Osteocyte (in vitro differentiated cells): ENCODE measurements around the gene STXBP4. TPM values are rescaled to one million over a fixed set of nuclear protein-coding genes. Genes with fewer than 3 reads are reported as not detected.

Source experiments
- DNase-seq: peaks from one replicate; pipeline ENCODE4 v3.0.0; 2021; ENCODE audit warnings: mixed read lengths; ENCODE audit not compliant: unreplicated experiment; ENCODE audit errors: extremely low spot score
- H3K27ac Mint-ChIP-seq: one replicate; pipeline ENCODE4 v1.8.0; 2021; ENCODE audit warnings: mild to moderate bottlenecking, mixed read lengths; ENCODE audit not compliant: unreplicated experiment
- H3K27me3 Mint-ChIP-seq: one replicate; pipeline ENCODE4 v1.8.0; 2021; ENCODE audit warnings: mixed read lengths; ENCODE audit not compliant: unreplicated experiment
- H3K36me3 Mint-ChIP-seq: one replicate; pipeline ENCODE4 v1.8.0; 2021; ENCODE audit warnings: mixed read lengths; ENCODE audit not compliant: unreplicated experiment
- H3K4me1 Mint-ChIP-seq: one replicate; pipeline ENCODE4 v1.8.0; 2021; ENCODE audit warnings: mixed read lengths; ENCODE audit not compliant: unreplicated experiment
- H3K4me3 Mint-ChIP-seq: one replicate; pipeline ENCODE4 v1.8.0; 2021; ENCODE audit warnings: mild to moderate bottlenecking, moderate library complexity, mixed read lengths; ENCODE audit not compliant: unreplicated experiment
- H3K9me3 Mint-ChIP-seq: one replicate; pipeline ENCODE4 v1.8.0; 2021; ENCODE audit warnings: mixed read lengths; ENCODE audit not compliant: unreplicated experiment
- CTCF ChIP-seq: fragments of 200-600 bp; sonication (generic); IDR thresholded peaks from 2 replicates; pipeline ENCODE4 v1.5.0; 2021; ENCODE audit warnings: antibody characterized with exemption, mild to moderate bottlenecking, moderate library complexity
- total RNA-seq: library from RNA; stranded (reverse); gene quantifications from 2 replicates; pipeline ENCODE4 v1.2.1, GENCODE V29; 2021

The STXBP4 gene
- total RNA-seq, 1 donor from 2014 or later: 20.8 TPM

DNA sequence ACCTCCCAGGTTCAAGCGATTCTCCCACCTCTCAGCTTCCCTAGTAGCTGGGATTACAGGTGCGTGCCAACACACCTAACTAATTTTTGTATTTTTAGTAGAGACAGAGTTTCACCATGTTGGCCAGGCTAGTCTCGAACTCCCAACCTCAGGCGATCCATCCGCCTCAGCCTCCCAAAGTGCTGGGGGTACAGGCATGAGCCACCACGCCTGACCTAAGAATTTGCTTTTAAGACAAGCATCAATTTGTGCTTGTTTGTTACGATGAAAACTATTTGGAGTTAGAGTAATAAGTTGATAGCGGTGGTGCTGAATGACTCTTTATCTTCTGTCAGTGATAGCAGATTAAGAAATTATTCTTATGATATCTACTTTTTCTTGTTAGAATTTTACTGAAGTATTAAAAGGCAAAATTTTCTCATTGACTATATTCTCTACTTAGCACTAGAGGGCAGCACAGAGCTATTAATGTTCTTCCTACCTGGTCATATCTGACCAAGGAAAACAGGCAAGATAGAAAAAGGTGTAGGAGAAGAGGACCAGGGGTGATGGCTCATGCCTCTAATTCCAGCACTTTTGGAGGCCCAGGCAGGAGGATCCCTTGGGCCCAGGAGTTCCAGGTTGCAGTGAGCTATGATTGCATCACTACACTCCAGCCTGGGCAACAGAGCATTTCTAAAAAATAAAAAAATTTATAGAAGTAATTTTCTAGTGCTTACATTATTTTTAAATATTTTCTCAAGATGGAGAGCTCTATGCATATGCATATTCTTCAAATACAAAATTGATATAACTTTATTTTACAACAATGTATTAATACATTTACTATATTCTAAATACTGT lies 24.5 kb downstream of the STXBP4 start:
- H3K36me3 Mint-ChIP-seq: peaks cover 9% of the 10 kb centered on the region
- H3K27ac Mint-ChIP-seq: no peak overlapping the region
- no peaks in the 10 kb centered on the region for H3K27me3 Mint-ChIP-seq
- no peaks in the 10 kb centered on the region for H3K9me3 Mint-ChIP-seq
- no peak for DNase-seq
- peak; percentile 74 for TF ChIP-seq CTCF
- H3K4me3 Mint-ChIP-seq: no peak overlapping the region
- no peaks in the 10 kb centered on the region for H3K4me1 Mint-ChIP-seq

DNA sequence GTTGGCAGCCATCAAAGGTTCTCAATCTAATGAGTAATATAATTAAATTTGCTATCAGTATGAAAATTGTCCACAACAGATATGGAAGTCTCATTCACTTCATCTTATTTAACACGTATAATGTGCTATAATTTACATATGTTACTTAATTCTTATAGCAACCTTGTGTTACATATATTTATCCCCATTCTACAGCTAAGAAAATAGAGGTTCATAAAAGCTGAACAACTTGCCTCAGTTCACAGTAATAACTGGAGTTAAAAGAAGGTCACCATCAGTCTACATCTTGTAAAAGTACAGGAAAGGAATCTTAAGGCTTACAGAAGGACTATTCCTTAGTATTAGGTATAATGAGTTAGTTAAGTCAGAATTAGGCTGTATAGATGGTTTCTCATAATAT lies 27.9 kb downstream of the STXBP4 start:
- Mint-ChIP-seq H3K36me3 (peaks cover 15% of the 10 kb centered on the region), H3K4me3 (no peak overlapping the region), H3K4me1 (no peaks in the 10 kb centered on the region), H3K27me3 (no peaks in the 10 kb centered on the region), H3K9me3 (no peaks in the 10 kb centered on the region), H3K27ac (no peak overlapping the region)
- no peak for DNase-seq
- no peak for TF ChIP-seq CTCF

GRCh38 chr17:55002458-55002857 lies 33.9 kb downstream of the STXBP4 start:
- TF ChIP-seq CTCF: no peak

DNA sequence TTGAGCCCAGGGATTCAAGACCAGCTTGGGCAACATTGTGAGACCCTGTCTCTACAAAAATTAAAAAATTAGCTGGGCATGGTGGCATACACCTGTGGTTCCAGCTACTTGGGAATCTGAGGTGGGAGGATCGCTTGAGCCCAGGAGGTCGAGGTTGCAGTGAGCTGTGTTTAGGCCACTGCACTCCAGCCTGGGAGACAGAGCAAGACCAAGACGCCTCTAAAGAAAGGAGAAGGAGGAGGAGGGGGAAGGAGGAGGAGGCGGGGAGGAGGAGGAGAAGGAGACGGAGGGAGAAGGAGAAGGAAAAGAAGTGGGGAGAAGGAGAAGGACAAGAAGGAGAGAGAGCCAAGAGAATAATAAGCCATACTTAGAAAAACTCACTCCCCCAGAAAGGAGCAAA lies 35.9 kb downstream of the STXBP4 start:
- Mint-ChIP-seq H3K27ac (no peak overlapping the region), H3K4me3 (no peak overlapping the region), H3K4me1 (no peaks in the 10 kb centered on the region), H3K27me3 (no peaks in the 10 kb centered on the region), H3K9me3 (peaks cover 4% of the 10 kb centered on the region), H3K36me3 (peaks cover 20% of the 10 kb centered on the region)
- no peak for TF ChIP-seq CTCF
- no peak for DNase-seq

More at GRCh38 chr17:55002458-55002857, 33.9 kb downstream of the STXBP4 start:
- no peak overlapping the region for H3K4me3 Mint-ChIP-seq
- H3K27me3 Mint-ChIP-seq: no peaks in the 10 kb centered on the region
- H3K27ac Mint-ChIP-seq: no peak overlapping the region
- H3K9me3 Mint-ChIP-seq: peaks cover 4% of the 10 kb centered on the region
- H3K36me3 Mint-ChIP-seq: peaks cover 11% of the 10 kb centered on the region
- no peak for DNase-seq
- no peaks in the 10 kb centered on the region for H3K4me1 Mint-ChIP-seq

DNA sequence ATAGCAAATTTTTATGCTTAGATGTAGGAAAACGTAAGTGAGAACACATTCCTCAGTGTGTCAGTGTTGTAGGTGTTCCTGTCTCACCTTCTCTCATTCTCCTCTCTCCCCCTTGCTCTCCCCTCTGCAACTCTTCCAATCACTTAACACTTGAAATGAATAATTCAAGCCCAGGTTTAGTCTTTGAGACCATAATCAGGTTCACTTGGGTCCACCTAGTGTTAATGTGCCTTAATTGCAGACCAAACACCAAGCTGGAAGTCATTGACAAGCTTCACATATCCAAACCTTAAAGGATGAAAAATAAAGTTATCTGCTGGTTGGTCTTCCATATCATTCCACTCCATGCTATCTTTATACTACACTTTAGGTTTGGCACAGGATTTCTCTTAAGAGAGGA lies 37.0 kb downstream of the STXBP4 start:
- Mint-ChIP-seq H3K36me3 (peaks cover 20% of the 10 kb centered on the region), H3K27ac (no peak overlapping the region), H3K9me3 (peaks cover 4% of the 10 kb centered on the region), H3K4me3 (no peak overlapping the region), H3K4me1 (no peaks in the 10 kb centered on the region), H3K27me3 (no peaks in the 10 kb centered on the region)
- TF ChIP-seq CTCF: peak; percentile 34
- no peak for DNase-seq
